NCI-H2107 treated with DMSO at 0.1 percent for 48 hours (cell line): ENCODE measurements around the gene NSD1.

ENCODE experiments used
- DNase-seq: peaks from one replicate; lab custom pipeline; 2025; ENCODE audit not compliant: unreplicated experiment; lab: John Stamatoyannopoulos, UW

Gene NSD1

DNA sequence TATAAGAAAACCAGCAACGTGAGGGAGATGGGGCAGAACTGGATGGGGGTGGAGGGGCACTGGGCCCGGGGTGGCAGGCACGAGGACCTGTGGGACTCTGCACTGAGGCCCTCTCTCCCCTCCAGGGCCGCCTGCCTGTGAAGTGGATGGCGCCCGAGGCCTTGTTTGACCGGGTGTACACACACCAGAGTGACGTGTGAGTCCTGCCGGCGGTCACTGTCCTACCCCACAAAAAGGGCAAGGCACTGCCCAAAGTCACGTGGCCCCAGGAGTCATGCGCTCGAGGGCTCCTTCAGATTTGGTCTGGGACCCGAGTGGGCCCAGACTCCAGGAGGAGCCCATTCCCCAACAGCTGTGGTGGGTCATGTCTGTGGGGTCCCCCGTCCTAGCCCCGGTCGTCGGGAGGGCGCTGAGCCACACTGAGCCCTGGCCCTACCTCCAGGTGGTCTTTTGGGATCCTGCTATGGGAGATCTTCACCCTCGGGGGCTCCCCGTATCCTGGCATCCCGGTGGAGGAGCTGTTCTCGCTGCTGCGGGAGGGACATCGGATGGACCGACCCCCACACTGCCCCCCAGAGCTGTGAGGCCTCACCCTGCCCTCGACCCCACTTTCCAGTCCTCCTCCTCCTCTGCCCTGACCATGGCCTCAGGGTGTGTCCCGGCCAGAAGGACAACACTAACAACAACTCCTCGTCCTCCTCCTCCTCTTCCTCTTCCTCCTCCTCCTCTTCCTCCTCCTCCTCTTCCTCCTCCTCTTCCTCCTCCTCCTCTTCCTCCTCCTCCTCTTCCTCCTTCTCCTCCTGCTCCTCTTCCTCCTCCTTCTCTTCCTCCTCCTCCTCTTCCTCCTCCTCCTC, 37.2 kb upstream of the NSD1 start:
- DNase-seq: no peak

DNA sequence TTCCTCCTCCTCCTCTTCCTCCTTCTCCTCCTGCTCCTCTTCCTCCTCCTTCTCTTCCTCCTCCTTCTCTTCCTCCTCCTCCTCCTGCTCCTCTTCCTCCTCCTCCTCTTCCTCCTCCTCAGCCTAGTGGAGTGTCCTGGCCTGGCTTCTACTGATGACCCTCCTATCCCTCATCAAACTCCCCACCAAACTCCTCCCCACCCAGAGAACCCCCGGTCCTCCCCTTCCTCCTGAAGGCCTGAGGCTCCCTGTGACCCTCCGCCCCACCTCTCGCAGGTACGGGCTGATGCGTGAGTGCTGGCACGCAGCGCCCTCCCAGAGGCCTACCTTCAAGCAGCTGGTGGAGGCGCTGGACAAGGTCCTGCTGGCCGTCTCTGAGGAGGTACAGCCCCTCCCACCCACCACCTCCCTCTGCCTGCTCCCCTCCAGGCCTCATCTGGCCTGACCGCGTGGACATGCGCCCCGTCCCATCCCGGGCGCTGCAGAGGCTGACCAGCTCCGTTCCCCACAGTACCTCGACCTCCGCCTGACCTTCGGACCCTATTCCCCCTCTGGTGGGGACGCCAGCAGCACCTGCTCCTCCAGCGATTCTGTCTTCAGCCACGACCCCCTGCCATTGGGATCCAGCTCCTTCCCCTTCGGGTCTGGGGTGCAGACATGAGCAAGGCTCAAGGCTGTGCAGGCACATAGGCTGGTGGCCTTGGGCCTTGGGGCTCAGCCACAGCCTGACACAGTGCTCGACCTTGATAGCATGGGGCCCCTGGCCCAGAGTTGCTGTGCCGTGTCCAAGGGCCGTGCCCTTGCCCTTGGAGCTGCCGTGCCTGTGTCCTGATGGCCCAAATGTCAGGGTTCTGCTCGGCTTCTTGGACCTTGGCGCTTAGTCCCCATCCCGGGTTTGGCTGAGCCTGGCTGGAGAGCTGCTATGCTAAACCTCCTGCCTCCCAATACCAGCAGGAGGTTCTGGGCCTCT, 36.3 kb upstream of the NSD1 start:
- no peak for DNase-seq

DNA sequence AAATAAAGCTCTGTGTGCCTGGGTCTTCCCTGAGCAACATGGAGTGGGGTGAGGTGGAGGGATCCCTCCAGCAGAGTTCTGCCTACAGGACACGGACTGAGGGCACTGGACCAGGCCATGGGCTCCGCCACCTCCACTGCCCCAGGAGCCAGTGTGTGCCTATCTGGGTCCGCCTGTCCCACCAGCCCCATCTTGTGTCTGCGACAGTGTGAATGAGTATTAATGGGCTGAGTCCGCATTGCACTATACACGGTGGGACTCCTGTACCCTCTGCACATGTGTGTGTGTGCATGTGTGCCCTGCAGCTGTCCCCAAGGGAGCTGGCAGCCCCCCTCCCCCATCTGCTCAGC, 35.5 kb upstream of the NSD1 start:
- DNase-seq: no peak

DNA sequence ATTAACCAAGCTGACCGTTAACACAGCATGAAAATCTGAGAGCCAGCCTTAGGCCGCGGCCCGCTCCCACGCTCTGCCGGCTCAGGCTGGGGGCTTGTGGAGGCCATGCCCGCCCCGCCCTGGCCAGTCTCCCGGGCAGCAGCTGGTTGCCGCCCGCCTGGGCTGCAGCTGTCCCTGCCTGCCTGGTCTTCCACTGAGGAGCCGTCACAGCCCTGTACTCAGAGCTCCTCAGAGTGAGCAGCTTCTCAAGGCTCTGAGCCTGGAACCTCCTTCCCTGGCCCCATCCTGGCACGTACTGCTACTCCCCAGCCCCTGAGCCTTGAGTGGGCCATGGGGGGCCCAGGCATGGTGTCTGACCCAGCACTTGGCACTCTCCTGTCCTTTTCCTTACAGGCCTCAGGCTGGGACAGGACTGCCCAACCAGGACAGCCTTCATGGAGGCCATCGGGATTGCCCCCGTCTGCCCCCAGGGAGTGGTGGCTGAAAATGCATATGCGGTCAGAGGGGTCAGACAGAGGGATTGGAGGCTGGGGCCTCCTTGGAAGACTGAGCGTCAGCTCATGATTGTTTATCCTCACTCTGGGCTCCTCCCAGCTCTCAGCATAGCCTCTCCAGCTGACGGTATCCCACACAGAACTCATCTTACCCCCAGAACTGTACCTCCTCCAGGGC, 35.0 kb upstream of the NSD1 start:
- DNase-seq: no peak

DNA sequence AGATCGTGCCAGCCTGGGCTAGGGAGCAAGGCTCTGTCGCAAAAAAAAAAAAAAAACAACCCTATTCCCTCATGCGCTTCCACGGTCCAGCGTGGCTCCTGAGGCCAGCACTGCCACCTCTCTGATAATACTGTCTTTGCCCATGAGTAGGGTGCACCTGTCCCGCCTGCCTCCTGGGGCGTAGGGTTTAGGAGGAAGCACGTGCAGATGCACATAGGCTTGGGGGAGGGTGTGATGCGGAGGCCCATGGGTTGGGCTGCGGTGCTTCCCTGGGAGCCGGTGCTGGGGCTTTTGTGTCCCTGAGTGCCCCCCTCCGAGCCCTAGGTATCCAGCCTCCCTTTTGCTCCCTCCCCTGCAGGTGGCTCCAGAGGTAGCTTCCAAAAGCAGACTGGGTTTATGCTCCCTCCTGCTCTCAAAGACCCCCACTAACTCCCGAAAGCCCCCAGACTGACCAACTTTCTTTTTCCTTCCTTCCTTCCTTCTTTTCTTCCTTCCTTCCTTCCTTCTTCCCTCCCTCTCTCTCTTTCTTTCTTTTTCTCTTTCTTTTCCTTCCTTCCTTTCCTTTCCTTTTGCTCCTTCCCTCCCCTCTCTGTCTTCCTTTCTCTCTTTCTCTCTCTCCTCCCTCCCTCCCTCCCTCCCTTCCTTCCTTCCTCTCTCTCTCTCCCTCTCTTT, 34.0 kb upstream of the NSD1 start:
- peak; percentile 52 for DNase-seq

DNA sequence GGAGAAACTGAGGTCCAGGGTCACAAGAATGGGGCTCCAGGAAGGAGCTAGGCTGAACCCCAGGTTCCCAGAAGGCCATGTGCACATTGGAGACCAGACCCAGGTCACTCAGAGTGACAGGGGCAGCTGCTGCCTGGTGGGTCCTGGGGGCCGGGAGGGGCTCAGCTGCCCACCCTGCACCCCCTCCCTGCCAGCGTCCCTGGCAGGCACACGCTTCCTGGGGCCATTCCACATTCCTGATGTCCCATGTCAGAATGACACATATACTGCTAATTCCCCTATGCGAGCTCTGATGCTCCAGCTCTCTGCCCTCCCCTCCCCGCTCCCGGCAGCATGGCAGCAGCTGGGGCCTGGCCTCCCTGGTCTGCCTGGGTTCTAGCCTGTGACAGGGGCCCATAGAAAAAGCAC, 32.9 kb upstream of the NSD1 start:
- DNase-seq: no peak

DNA sequence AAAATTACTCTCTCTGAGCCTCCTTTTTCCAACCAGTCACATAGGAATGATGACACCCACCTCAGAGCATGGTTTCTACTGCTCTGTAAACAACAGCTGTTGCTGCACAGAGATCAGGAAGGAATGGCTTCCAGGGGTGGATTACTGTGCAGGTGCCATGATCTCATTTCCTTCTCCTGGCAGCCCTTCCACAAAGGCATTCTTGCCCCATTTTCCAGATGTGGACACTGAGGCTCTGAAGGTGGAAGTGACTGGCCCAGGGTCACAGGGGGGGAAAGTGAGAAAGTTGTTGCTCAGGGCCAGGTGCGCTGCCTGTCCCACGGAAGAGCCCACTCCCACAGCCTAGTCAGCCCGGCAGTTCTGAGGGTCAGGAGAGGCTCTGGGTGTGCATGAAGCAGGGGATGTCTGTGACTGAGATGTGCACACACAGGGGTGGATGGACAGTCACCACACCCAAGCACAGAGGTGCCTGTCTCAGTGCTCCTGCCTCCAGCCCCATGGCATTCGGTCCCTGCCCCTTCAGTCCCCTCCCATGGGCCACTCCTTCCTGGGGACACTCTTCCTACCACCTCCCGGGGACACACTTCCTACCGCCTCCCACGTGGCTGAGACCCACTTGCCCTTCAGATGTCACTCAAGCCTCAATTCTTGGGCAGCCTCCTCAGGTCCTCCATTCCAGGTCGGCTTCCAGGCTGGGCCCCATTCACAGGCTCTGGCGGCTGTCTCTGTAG, 29.9 kb upstream of the NSD1 start:
- DNase-seq: no peak

DNA sequence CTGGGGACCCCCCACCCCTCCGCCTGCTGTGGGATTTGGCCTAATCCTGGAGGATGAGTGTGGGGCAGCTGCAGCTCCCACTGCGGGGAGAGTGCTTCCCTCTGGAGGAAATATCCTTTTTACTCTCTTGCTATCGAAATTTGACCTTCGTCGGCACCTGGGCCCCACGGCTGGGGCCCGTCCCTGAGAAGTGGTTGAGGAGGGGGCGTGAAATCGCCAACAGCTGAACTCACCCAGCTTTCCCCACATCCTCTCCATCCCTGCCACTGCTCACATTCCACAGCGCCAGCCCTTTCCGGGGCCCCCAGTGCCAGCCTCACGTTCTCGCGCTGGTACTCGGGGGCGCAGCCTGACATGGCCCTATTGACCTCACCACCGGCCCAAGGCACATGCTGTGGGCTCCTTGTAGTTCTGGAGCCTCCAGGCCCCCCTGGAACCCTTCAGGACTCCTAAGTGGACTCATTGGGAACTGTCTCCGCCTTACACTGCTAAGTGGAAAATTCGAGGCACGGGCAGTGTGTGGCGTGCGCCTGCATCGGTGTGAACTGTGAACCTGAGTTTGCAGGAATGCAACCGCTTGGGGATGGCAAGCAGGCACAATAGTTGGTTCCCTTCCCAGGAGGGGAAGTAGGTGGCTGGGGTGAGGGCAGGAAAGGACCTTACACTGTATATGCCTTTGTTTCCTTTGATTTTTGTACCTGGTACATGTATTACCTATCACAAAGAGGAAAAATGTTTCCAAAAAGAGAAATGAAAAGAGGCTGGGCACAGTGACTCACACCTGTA, 27.7 kb upstream of the NSD1 start:
- DNase-seq: no peak

DNA sequence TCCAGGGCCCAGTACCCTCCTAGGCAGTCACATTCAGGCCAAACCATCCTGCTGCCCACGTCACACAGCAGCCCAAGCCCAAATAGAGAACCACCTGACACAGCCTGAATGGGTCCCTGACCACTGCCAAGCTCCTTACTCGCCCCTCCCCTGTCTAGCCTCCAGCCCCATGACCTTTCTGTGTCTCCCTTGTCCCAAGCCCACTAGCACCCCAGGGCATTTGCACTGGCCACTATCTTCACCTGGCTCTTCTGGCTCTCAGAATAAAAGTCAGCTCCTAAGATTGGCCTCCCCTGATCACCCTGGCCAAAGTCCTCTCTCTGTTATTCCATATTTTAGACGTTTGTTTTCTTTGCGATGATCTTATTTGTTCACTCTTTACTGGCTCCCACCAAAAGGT, 26.4 kb upstream of the NSD1 start:
- no peak for DNase-seq

DNA sequence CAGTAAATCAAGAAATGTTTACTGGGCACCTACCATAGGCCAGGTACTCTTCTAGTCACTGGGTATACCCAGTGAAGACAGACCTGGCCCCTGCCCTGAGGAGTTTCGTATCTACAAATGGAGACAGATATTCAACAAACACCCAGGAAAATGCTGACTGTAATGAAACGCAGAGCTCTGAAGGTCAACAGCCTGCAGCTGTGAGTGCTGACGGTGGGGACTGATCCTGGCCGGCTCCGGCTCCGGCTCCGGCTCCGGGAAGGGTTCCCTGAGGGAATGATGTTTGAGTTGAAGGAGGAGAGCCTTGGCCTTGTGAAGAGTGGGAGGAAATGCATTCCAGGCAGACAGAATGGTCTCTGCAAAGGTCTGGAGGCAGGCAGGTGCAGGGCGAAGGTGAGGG, 23.8 kb upstream of the NSD1 start:
- DNase-seq: no peak

DNA sequence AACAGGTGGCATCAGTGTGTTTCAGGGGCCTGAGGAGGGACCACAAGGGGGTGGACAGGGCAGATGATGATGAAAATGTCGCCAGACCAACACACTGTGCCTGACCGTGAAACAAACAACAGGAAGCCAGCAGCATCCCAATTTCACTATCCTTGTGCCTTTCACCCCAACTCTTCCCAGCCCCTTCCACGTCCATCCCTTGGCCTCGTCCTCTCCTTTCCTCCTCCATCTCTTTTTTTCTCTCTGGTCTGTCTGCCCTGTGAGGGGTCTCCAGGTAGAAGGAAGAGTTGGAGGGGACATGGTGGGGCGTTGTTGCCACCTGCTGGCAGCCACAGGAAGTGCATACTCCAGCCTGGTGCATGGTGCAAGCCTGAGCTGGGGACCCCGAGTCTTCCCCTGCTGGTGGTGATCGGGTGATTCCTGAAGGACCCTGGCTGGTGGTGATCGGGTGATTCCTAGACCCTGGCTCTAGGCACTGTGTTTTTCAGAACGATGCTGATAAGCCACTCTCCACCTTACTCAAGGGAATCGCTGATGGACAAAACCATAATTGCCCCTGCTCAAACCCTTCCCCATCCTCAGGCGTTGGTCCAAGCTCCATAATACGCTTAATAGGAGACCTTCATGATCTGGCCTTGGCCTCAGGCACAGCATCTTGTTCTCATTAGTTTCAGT, 21.7 kb upstream of the NSD1 start:
- DNase-seq: no peak

DNA sequence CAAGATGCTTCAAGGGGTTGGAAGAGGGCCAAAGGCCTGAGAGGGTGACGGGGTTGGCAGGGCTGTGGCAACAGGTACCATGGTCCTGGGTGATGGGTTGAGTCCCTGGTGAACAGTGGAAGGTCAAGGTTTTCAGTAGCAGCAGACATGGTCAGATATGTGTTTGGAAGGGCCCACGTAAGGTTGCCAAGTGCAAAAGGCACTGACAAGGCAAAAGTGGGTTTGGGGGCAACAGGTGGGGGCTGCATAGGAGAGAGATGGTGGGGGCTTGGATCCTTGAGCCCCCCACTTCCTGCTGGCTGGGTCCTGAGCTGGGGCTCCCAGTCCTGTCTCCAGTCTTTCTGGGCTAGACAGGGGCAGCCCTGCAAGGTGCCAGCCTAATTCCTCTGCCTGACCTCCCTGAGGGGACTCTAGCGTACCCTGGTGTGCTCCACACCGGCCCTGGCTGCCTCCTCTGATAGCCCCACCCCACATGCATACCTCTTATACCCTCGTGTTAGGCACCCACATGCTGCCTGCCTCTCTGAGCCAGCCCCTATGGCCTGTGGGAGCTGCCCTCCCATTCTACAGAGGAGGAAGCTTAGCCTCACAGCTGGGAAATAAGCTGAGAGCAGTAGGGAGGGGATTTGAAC, 20.9 kb upstream of the NSD1 start:
- no peak for DNase-seq

DNA sequence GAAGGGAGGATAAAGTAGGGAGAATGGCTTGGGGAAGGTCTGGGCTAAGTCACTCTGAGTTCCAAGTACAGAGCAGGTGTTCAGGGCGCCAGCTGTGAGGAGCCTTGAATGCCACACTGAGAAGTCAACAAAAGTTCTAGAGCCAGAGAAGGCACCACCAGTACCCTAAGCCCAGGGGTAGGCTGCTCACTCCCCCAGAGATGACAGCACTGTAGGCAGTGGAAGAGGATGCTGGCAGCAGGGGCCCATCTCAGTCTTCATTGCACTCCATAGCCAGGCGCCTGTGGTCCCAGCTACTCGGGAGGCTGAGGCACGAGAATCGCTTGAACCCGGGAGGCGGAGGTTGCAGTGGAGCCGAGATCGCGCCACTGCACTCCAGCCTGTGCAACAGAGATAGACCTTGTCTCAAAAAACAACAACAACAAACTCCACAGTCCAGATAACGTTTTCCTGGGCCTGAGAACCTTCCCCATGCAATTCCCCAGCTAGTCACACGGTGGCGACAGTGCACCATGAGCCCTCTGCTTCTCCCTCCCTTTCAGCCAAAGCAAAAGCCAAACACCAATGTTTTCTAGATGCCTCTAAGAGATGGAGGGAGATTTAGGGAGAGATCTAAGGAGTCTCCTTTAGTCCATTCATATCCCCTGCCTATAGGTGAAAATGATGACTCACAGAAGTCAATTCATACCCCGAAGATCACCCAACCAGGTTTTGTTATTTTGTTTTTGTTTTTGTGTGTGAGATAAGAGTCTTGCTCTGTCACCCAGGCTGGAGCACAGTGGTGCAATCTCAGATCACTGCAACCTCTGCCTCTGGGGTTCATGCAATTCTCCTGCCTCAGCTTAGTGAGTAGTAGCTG, 19.8 kb upstream of the NSD1 start:
- DNase-seq: peak; percentile 31

DNA sequence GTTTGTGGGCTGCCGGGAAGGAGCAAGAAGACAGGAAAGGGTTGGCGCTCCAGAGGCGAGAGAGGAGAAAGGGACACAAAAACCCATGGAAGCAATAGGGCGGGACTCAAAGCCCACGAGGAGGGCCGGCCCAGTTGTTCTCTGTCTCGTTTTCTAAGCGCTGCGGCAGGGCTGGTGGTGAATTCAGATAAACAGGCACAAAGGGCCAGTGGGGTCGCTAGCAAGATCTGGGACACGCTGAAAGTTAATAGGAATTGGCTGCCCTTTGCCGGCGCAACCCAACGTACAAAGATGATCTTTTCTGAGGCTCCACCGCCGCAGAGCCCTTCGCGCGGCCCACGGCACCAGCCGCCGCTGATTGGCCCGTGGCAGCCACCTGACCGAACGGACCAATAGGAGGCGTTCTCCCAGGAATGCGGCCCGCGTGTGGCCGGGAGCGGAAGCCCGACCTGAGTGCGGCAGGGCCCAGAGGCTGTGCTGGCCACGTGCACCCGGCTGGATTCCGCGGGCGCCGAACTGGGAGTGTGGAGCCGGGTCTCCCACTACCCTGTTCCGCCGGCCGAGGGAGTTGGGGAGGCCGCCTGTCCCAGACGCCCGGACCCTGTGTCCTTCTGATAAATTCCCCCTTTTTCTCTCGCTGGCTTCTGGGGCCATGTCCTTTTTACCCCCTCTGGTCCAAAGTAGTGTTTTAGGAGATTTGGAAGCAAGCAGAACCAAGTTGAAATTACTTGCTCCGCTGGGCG, 16.8 kb upstream of the NSD1 start:
- no peak for DNase-seq

DNA sequence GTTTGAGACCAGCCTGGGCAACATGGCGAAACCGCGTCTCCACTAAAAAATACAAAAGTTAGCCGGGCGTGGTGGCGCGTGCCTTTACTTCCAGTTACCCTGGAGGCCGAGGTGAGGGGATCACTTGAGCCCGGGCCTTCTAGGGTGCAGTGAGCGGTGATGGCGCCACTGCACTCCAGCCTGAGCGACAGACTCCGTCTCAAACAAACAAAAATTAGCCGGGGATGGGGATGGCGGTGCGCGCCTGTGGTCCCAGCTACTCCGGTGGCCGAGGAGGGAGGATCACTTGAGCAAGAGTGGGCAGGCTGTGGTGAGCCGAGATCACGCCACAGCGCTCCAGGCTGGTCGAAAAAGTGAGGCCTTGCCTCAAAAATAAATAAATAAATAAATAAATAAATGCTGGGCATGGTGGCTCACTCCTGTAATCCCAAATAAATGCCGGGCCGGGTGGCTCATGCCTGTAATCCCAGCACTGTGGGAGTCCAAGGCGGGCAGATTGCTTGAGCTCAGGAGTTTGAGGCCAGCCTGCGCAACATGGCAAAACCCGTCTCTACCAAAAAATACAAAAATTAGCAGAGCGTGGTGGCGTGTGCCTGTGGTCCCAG, 16.0 kb upstream of the NSD1 start:
- no peak for DNase-seq

DNA sequence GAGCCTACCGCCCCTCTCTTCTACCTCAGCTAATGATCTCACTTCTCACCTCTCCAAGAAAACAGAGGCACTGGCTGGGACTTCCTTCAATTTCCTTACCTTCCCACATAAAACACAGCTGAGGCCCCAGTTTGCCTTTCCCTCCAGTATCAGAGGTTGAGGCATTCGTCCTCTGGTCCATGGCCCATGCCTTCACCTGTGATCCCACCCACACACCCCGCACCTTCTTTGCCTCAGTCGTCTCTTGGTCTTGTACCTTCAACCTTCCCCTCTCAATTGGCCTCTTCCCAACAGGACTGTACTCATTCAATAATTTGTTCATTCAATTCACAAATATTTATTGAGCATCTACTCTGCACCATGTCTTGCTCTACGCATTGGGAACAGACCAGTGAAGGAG, 11.0 kb upstream of the NSD1 start:
- DNase-seq: no peak
